IPS-NIHi11 (cell line): ENCODE results near the gene CSMD2.
"Not testable (repeated sequence)": the region's sequence is repeated elsewhere in the genome, so short reads cannot be mapped to it uniquely, and the experiment has no call there.

Experiments
- DNase-seq: peaks from one replicate; pipeline ENCODE4 v3.0.0; 2012; ENCODE audit warnings: mixed read lengths, low spot score

CSMD2 gene

DNA sequence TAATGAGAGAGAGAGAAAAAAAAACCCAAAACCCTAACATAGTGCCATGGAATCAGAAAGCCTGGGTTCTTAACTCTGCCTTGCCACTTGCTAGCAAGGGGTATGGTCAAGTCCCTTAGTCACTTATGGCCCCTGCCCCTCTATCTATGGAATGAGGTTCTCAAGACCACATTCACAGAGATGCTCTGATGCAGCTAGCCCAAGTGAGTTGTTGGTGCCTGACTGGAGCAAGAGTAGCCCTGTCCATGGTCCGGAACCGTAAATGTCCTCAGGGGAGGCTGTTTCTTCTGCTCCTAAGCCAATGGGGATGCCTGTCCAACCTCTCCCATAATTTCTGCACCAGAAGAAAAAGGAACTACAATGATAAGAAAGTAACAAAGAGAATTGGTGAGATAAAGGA, 56.8 kb downstream of the CSMD2 start:
- no peak for DNase-seq

DNA sequence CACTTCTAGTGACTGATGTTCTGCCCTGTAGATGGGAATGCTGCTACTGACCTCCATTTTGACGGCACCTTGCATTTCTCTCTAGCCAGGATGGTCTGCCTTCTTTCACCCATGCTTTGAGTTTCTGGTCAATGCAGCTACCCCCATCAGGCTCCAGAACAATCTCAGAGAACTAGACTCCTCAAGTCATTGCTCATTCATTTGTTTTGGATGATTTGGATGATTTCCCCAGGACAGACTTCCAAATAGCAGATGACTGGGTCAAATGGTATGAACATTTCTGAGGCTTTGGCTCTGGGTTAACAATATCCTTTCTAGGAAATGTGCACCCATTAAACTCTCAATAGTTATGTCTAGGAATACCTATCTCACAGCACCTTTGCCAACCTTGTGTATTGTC, 63.9 kb downstream of the CSMD2 start:
- DNase-seq, result no peak

DNA sequence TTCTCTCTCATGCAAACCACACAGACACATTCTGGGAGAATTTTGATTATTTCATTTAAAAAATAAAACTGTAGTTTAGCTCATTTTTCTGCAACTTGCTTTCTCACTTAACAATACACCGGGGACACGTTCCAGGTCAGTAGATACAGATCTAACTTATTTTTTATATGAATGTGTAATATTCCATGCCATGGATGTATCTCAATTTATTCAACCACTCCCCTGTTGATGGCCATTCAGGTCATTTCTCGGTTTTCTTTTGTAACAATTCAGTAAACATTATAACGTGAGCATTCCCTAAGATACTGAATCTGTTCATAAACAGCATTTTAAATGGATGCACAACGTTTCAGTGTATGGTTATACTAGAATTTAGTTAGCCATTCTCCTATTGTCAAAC, 64.7 kb downstream of the CSMD2 start:
- DNase-seq, result no peak

DNA sequence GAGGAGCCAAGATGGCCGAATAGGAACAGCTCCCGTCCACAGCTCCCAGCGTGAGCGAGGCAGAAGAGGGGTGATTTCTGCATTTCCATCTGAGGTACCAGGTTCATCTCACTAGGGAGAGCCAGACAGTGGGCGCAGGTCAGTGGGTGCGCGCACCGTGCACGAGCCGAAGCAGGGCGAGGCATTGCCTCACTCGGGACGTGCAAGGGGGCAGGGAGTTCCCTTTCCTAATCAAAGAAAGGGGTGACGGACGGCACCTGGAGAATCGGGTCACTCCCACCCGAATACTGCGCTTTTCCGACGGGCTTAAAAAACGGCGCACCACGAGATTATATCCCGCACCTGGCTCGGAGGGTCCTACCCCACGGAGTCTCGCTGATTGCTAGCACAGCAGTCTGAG, 72.6 kb downstream of the CSMD2 start:
- DNase-seq, result not testable (repeated sequence)

DNA sequence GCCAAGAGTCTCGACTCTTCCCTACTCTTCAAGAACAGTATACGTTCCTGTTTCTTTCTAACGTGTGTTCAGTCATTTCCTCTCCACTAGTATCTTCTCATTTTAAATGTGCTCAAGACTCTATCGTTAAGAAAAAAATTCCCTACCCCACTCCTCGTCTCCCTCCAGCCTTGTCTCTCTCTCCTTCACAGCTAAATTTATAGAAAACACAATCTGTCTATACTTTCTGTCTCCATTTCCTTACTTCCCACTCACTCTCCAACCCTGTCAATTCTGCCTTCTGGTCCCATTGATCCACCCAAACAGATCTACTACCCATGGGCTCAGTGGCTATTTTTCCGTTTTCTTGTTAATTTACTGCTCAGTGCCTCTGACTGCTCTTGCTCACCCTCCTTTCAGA, 75.3 kb downstream of the CSMD2 start:
- DNase-seq, result no peak

DNA sequence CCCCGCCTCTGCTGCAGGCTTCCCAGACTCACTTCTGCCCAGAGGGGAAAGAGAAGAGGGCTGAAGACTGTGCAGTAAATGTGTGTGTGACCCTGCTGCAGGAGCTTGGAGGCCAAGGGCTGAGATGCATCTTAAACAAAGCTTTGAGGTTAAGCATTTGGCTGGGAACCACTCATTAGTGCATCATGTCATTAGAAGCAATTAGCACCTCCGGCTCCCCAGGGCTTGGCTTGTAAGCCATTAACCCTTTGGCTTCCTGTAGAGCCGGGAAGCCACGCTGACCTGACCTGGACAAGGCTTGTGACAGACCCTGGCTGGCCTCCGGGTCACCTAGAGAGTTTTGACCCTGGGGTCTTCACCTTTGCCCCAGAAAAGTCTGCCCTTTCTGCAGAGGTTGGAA, 77.0 kb downstream of the CSMD2 start:
- DNase-seq, result no peak

DNA sequence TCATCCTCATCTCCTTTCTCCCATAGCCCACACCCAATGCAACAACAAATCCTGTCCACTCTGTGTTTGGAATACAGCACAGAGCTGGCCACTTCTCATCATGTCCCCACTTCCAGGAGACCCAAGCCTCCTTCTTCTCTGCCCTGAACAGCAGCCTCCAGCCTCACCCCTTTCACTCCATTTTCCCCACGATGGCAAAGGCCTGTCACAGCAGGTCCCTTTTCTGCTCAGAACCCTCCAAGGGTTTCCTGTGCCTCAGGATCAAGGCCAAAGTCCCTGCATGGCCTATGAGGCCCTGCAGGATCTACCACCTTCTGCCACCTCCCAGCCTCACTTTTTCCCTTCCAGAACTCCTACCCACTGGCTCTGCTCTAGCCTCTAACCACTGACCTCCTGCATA, 78.5 kb downstream of the CSMD2 start:
- no peak for DNase-seq

DNA sequence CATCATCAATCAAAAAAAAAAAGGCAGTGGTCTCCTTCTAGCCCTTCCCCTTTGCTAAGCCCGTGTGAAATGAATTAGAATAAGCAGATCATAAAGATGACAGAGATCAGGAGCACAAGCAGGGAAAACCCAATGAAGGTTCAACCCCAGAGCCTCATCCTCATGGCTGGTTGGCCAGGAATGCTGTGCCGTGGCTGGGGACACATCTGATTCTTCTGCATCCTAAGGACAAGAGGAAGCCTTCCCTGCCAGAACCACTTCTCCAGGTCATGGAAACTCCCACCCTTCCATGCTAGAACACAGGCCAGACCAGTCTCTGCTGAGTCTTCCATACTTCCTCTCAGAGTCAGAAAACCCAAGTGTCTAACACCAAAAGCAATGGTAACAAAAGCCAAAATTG, 81.1 kb downstream of the CSMD2 start:
- DNase-seq, result no peak

DNA sequence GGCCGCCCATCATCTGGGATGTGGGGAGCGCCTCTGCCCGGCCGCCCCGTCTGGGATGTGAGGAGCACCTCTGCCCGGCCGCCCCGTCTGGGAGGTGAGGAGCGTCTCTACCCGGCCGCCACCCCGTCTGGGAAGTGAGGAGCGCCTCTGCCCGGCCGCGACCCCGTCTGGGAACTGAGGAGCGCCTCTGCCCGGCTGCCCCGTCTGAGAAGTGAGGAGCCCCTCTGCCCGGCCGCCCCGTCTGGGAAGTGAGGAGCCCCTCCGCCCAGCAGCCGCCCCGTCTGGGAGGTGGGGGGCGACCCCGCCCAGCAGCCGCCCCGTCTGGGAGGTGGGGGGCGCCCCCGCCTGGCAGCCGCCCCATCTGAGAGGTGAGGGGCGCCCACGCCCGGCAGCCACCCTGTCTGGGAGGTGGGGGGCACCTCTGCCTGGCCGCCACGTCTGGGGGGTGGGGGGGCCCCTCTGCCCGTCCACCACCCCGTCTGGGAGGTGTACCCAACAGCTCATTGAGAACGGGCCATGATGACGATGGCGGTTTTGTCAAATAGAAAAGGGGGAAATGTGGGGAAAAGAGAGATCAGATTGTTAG, 82.9 kb downstream of the CSMD2 start:
- DNase-seq, result not testable (repeated sequence)

DNA sequence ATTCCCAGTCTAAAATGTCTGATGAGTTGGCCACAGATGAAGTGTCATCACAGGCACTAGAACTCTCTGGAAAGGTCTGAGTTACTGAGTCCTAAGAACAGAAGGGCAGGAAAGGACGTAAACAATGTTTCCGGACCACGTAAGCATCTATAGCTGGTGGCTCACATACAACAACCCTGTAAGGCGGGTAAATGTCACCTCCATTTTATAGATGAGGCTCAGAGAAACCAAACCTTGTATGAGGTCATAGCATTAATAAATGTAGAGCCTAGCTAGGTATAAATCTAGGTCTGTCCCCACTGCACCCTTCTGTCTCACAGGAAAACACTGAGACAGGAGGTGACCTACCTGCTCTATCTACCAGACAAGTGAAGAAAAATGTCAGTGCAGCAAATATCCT, 86.6 kb downstream of the CSMD2 start:
- DNase-seq, result no peak

DNA sequence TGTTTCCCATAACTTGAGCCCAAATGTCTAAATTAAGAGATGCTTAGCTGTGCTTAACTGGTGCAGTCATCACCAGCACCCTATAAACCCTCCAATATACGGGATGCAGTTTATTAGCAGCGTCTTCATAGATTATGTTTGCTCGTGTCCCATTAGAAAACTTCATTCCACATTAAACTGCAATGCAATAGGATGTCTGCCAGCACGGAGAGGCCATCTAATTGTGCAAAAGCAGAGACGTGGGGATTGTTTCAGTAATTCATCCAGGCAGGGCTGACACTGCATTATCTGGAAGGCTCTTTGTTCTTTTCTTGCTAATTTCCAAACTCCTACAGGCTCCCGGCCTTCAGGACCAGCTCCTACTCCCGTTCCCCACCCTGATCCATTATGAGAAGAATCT, 89.5 kb downstream of the CSMD2 start:
- DNase-seq, result no peak

DNA sequence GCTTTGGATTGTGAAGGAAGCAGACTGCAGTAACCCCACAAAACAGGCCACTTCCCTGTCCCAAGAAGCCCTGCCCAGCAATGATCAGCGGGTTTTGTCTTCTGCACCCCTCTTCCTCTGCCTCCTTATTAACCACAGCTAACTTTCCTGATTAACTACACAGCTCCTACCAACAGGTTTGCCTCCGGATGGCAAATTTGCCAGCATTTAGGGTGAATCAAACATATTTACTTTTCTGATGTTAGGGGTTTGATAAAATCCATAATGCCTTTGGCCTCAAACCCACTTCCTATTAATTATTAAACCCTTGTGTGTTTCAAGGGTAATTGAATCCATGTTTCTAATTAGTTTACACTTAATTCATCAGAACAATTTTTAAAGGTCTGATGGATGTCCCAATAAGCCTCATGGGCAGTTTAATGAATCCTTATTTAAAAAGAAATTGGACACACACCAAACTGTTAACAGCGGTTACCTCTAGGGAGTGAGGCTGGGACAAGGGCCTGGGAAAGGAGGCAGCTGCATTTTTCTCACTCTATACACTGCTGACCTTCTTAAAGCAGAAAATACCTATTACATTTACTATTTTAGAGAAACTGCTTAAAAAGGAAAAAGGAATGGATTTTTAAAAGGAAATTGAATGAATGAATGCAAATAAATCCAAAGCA, 91.9 kb downstream of the CSMD2 start:
- DNase-seq, result no peak

DNA sequence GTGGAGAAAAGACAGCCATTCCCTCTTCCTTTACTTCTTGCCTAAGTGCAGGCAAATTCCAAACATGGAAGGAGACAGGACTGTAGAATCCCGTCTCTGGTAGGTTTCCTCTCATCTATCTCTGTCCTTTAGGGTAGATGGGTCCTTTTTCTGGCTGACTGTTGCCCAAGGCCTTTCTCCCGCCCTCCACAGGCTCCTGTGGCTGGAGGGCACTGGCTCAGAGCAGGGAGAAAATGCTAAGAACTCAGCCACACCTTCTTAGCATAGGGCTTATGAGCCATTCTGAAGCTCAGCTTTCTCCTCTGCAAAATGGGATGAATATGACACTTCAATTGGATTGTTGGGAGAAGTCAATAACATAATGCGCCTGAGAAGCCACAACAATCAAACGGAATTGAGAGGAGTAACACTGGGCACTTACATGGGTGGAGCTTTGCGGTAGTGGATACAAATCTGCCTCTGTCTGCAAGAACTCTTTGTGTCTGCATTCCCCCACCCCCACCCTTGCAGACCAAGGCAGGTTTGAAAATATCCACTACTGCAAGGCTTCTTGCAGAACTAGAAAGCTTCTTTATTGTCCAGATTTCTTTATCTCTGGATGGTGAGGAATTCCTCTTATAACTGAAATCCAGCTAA, 94.7 kb downstream of the CSMD2 start:
- DNase-seq, result no peak

DNA sequence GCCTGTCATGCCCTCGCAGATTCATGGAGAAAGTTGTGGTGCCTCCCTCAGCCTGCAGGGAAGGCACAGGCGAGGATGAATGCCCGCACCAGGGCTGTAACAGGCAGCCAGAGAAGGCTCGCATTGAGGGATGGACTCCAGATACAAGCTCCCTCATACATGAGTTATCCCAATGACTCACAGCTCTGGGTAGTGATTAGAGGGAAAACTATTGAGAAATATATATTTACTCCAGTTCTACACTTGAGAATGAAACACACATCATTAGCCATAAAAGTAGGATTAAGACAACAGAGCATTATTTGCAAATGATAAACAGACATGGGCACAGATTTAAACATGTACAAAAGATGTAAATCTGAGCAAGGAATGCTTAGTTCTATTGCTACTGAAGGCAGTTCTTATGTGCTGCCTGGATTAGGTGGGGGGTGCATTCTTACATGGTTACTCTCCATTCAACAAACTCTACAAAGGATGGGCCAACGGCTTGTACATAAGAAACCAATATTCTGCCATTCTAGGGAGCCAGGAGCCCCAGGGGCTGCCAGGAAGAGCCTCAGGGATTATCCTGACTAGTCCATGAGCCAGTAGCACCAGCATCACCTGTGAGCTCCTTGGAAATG, 97.9 kb downstream of the CSMD2 start:
- DNase-seq, result no peak

DNA sequence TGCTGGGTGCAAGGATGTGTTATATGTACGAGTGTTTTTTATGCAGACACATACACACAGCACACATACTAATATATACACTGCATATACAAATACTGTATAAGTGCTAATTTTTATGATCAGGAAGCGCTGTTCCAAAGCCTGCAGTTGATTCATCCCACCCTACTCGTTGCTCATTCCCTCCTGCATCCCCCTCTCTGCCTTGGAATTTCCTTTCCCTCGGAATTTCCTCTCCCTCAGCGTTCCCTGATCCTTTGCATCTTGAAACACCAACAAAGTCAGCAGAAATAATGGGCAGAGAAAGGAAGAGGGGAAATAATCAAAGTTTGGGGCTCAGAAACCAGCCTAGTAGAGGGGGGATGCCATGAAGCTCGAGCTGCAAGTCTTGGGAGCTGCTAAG, 98.9 kb downstream of the CSMD2 start:
- no peak for DNase-seq

DNA sequence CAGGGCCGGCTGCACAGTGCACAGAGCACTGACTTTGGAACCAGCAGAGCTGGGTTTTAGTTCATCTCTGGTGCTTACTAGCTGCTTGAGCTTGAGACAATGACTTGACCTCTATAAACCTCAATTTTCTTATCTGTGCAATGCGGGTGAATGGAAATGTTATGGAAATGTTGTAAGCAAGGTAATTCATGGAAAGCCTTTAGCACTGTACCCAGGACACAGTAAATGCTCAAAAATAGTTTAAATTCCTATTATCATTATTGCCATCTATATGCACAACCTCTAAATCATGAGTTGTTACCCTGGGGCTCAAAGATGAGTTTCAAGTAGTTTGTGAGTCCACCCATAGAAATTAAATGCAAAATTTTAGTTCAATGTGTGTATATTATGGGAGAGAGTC, 99.5 kb downstream of the CSMD2 start:
- DNase-seq, result no peak

DNA sequence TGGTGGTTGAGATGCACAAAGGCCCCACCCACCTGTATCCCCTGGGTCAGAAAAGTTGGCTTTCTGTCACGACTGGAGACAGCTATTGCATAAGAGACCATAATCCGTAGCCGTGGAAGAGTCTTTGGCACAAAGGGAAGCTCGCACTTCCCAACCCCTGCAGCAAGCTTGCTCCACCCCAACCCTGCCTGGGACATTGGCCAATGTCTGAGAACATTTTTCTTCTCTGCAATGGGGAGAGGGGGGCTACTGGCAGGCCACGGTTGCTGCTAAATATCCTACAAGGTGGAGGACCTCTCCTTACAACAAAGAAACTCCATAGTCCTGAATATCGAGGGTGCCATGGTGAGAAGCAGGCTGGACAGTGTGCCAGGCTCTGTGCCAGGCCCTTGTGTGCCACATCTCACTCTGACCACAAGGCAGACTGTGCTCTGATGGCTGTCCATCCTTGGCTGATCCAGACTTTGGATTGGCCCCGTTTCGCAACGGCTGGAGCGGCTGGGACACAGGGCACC, 104.1 kb downstream of the CSMD2 start:
- DNase-seq, result no peak

DNA sequence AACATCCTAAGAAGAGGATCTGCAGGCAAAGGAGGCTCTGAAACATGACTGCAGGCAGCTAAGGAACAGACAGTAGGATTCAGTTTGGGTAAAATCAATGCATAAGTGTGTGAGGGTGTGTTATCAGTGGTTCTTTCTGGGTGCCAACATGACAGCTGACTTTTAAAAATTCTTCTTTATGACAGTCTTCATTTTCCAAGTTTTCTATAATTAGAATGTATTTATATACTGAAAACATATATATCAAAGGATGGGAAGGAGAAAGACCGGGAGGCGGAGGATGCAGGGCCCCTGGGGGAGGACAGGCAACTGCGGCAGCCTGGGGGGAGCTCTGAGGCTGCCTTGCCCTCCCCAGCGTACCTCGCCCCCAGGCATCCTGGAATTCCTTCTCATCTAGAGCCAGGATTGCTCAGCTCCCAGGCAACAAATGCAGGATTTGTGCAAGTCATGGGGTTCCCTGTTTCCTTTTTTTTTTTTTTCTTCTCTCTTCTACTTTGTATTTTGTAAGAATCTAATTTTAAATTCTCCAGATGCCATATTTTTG, 104.8 kb downstream of the CSMD2 start:
- no peak for DNase-seq

DNA sequence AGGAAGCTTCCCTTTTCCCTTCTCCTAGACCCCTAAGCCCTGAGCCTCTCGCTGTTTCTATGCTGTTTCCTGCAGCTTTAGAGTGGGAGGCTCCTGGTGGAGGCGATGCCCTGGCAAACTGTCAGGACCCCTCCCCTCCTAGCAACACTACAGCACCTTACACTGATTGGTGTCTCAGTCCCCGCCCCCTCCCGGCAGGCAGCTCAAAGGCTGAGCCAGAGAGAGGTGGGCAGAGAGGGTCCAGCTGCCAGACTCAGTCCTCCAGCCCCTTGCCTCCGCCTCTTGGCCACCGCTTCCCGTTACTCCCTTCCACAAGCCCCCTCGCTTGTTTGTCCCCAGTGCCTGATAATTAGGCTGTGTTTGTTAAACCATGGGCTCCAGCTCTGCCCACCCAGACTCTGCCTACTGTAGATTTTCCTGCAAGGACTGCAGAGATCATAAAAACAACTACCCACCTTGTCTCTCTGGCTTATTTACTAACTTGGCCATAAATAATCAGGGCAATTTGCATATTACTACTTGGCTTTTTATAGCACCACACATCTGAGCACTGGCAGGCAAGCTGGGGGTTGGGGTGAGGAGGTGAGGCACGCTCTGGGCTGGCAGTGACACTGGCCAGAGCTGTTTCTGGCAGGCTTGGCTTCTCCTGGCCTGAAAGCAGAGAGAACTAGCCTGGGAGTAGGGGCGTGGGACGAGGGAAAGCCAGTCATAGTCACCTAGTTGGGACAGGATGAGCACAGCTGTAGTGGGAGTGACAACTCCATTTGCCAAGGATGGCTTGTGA, 107.5 kb downstream of the CSMD2 start:
- peak; percentile 65 for DNase-seq

DNA sequence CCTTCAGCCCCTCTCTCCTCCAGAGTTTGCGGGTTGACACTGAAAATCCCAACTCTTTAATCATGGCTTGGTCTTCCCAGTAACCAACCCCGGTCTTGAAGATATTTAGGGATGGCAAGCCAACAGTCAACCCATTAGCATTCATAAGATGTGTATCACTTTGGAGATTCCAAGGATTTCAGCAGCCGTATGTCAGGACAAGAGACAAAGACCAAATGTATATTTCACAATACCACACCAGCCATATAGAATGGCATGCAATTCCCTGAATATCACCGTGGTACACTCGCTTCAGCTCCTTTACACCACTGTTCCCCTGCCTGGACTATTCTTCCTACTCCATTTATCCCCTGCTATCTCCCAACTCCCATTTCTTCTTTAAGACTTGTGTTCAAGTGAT, 109.2 kb downstream of the CSMD2 start:
- DNase-seq, result no peak

DNA sequence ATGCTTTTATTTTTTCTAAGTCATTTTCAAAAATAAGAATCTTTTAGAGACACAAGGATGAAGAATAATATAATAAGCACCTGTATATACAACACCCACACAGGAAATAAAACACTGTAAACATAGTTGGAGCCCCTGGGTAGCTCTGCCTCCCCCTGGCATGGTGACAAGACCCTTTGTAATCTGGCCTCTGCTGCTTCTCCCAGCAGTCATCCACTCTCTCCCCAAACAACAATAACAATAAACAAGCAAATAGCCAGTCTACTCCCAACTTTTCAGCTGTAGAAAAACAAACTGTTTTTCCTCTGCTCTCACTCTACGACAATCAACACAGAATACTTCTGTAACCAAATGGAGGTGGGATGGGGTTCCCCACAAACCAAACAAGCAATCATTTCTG, 110.1 kb downstream of the CSMD2 start:
- no peak for DNase-seq

DNA sequence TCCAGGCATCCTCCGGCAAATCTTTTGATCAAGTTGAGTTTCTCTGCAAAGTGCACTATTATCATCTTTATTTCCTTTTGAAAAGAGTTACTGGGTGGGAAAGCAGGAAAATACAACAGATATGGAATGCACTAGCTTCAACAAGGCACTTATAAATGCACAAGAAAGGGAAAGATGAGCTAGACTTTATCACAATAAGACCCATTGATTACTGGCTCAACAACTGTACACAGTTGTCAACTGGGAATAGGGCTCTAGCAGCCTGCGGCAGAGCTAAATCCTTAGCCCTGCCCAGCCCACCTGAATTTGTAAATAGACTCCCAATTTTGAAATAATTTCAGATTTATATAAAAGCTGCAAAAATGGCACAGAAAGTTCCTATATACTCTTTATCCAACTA, 111.4 kb downstream of the CSMD2 start:
- DNase-seq, result no peak
